GM21723 (cell line): ENCODE data around the gene ADNP.

ENCODE experiments used
- ATAC-seq: cut with Tn5 transposase; IDR thresholded peaks from one replicate; pipeline ENCODE4 v1.9.1; 2021; ENCODE audit warnings: mild to moderate bottlenecking, moderate library complexity; ENCODE audit not compliant: unreplicated experiment

Gene ADNP

GRCh38 chr20:50852085-50852484 lies 79.2 kb downstream of the ADNP start:
- no peak for ATAC-seq

- ATAC-seq = no peak
Measured at GRCh38 chr20:50850721-50851286, 80.4 kb downstream of the ADNP start.

DNA sequence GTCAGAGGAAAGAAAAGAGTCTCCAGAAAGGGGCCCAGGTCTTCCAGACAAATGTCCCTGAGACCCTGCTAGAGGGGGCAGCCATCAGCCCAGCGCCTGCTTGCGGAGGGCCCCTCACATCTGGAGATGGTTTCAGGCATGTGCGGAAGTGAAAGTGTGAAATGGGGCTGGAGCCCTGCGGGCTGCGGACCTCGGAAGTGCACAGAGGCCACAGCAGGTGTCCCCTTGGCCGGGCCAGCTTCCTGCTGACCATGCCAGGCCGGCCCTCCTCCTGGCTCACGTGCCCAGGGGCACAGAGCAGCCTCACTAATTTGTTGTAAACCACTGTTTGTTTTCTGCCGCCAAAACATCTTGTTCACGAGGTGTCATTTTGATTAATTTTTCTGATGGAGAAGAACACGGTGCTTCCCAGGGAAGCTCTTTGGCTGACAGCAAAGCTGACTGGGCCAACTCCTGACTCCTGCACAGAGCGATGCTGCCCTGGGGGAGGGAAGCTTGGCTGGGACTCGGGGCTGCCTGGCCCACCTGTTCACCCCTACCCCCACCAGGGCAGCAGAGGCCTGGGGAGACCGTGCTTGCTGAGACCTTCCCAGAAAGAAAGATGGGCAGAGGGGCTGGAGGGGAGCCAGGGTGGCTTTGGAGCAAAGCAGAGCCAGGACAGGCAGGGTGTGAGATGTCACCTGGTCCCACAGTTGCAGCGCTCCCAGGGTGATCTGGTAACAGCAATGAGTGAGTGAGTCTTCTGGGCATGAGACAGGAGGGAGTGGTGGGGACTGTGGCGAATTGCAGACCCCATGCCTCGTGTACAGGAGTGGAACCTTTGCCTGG lies 82.2 kb downstream of the ADNP start:
- ATAC-seq = peak; percentile 42

DNA sequence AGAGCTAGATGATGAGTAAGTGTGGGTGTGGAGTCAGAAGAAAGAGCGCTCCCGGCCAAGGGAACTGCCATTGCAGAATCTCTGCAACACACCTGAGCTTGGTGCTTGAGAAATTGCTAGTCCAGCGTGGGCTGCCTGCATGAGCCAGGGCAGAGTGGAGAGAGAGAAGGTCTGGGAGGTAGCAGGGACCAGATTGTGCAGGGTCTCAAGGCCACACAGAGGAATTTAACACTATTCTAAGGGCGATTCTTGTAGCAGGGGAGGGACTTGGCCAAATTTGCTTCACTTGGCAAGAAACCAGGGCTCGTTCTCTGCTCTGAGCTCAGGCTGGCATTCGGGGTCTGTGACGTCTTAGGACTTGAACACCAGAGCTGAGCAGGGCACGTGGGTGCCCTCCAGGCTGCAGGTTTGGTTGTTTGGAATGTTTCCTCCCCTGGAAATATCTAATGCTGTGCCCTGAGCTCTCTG lies 82.9 kb downstream of the ADNP start:
- no peak for ATAC-seq

- no peak for ATAC-seq
Measured at GRCh38 chr20:50845566-50846215, 85.5 kb downstream of the ADNP start.

DNA sequence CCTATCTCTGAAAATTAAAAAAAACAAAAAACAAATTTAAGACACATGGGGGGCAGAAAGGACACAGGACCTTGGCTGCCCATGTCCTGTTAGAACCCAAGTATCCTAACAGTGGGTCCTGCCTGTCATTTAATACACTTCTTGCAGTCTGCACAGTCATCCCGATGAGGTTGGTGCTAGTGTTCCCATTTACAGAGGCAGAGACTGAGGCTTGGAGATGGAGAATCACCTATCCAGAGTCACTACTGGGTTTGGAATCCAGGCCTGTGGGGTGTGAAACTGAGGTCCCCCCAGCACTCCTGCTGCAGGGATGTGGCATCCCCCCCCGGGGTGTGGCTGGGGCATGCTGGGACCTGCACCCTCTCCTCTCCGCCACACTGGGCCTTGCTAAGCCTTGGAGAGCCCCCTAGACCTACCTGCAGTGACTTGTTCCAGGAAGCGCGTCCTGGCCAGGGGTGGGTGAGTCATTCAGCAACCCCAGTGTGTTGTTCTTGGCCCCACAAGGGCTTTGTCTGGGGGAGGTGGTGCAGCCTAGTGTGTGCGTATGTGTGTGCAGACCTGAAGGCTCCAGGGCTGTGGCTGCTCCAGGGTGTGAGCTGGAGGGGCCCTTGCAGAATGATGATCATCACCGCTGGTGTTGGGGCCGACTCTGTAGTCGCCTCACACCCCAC lies 86.7 kb downstream of the ADNP start:
- ATAC-seq = peak; percentile 91

DNA sequence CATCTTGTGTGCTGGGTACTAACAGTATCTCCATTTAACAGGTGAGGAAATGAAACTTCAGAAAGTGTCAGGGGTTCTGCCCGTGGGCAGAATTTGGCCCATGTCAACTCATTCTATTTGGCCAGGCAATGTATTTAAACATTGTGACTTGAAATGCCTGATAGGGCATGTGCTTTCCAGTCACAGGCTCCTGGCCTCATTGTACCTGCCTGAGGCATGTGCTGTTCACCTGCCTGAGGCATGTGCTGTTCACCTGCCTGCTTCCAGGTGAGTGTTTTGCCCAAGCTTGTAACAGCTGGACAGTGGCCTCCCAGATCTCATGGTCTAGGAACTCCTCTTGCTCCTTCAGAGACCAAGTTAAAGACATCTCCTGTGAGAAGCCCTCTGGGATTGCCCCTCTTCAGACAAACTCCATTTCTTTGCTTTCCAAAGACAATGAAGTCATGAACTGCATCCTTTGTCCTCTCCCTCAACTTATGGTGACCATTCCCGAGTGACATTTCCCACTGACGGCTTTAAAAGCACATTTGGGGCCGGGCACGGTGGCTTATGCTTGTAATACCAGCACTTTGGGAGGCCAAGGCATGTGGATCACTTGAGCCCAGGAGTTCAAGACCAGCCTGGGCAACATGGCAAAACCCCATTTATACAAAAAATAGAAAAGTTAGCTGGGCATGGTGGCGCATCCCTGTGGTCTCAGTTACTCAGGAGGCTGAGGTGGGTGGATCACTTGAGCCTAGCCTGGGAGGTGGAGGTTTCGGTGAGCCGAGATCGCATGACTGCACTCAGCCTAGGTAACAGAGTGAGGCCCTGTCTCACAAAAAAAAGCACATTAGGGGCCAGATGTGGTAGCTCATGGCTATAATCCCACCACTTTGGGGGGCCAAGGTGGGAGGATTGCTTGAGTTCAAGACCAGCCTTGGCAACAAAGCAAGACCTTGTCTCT lies 87.6 kb downstream of the ADNP start:
- no peak for ATAC-seq

DNA sequence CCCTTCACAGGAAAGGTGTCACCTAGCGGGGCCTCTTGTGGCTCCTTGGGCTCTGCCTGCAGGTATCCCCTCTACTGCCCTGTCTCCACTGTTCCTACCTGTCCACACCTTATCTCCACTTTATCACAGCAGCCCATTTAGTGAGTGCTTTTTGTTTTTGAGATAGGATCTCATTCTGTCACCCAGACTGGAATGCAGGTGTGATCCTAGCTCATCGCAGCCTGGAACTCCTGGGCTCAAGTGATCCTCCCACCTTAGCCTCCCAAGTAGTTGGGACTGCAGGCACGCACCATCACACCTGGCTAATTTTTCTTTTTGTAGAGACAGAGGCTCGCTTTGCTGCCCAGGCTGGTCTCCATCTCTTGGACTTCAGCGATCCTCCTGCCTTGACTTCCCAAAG lies 88.4 kb downstream of the ADNP start:
- no peak for ATAC-seq
